Cerebellar cortex (tissue), 1 donor: ENCODE measurements around the gene LAMTOR2.
A peak's percentile ranks its signal among the peaks of the same experiment; 100 is the strongest.

Experiments
- DNase-seq: peaks from one replicate; pipeline ENCODE4 v3.0.0-alpha.2; 2015; ENCODE audit warnings: low spot score

The LAMTOR2 gene

DNA sequence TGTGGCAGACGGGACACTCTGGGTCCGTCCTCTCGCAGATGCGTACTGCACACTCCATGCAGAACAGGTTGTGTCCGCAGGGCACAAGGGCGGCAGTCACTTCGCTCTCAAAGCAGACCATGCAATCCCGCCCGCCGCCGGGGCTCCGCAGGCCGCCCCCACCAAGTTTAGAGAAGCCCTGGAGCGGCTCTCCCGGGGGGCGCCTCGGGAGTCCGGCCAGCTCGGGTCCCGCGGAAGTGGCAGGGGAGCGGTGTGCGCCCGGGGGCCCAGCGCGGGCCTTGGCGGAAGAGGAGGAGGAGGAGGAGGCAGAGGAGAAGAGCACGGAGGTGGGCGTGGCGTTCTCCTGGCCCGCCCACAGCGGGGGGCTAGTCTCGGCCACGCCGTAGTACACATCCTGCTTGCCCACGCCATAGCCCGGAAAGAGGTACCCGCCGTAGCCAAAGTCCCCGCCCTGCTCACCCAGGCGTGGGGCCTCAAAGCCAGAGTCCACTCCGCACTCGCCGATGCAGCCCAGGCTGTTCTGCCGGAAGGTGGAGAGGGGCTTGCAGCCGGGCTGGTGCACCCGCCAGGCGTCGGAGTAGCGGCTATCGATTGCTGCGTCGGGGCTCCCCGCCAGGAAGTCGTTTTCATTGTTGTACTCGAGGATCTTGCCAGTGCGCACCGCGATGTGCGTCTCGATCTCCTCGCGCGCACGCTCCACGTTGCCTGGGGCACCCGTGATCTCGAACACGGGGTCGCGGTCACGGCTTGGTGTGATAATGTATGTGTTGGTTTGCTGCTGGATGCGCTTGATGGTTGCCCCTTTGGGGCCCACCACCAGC lies 22.2 kb downstream of the LAMTOR2 start:
- no peak for DNase-seq

GRCh38 chr1:156077430-156077760 lies 22.8 kb downstream of the LAMTOR2 start:
- no peak for DNase-seq

GRCh38 chr1:156078728-156079127 lies 24.1 kb downstream of the LAMTOR2 start:
- DNase-seq = no peak

DNA sequence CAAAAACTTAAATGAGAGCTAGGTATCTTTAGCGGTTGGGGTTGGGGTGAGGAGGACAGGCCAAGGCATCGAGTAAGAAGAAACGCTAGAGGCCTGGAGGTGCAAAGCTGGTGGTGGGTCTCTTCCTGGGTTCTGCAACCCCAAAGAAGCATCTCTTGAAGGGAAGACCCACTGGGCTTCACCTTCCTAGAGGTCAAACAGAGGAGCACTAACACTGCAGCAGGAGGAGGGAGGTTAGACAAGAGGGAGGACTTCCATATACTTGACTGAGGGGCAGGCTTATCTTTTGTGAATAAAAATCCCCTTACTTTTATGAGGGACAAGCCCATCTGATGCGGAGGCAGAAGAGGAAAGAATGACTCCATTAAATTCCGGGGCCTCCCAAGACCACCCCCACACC lies 25.2 kb downstream of the LAMTOR2 start:
- DNase-seq = no peak

DNA sequence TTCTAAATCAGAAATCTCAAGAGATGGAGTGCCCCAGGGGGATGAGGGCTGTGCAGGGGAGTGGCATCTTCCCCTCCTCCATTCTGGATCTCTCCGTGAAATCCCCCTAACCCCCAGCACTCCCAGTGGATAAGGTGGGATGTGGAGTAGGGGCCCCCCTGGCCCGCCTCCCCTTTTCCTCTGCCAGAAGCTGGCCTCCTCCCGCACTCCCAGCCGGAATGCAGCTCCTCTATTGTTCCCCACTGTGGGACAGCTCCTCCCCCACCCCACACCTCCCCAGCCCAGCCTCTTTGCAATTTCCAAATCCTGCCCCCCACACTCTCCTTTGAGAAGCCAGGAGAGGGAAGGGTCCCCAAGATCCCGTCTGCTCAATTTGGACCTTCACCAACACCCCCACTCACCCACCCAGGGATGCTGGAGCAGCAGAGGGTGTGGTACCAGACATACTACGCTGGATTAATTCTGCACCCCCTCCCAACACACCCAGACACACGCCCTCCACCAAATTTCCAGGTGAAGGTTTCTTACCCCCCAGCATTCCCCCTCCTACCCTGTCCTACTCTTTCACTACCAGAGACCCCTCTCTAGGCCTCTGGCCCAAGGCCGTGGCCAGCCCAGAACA lies 25.8 kb downstream of the LAMTOR2 start:
- DNase-seq = no peak

- DNase-seq = no peak
Observed at GRCh38 chr1:156080863-156081179, 26.2 kb downstream of the LAMTOR2 start.

GRCh38 chr1:156081180-156081916 lies 26.8 kb downstream of the LAMTOR2 start:
- no peak for DNase-seq

DNA sequence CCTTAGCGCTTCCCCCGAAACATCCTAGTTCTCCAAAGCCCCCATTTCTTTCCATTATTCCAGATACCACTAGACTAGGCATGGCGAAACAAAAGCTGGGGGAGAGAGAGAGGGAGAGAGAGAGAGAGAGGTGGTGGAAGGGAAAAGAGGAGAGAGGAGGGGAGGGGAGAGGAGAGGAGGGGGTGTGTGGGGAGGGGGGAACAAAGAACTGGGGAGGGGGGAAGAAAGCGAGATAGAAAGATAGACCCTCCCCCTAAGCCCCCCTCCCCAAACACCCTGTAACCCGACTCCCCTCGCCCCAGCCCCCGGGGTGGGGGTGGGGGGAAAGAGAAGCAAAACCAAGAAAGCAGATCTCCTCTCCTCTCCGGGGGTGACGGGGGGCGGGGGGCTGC lies 27.3 kb downstream of the LAMTOR2 start:
- no peak for DNase-seq

DNA sequence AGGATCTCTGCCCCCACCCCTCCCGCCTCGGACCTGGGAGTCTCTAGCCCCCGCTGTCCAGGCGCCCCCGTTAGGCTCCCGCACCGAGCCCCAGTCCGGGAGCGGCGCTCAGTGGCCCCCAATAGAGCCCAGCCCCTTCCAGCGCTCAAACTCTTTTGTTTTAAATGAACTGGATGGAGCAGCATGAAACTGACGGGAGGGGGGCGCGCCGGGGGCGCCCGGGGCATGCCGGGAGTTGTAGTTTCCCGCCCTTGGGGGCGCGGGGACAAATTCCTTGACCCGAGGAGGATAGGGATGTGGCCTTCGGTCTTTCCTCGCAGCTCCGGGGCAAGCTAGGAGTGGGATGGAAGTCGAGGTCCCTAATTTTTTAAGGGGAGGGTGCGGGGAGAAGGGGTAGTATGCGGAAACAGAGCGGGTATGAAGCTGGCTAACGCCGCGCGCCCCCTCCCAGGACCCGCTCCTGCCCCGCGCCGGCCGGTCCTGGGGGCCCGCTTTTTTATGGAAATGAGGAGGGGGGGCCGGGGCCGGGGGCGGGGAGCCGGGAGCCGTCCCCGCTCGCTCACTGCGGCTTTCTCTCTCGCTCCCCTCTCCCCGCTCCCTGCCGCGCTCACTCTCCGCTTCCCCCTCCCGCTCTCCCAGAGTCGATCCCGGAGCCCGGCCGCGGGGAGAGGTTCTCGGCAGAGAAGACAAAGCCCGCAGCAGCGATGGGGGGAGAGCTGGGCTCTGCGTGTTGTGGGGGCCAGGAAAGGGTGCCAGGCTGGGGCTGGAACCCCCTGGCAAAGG lies 27.9 kb downstream of the LAMTOR2 start, which contains the start of gene MEX3A:
MEX3A (minus strand) TSS at position 157 of the 783 bp plus-strand sequence. CDS start 467 bp downstream, outside the sequence.
- peak; percentile 85 for DNase-seq

- no peak for DNase-seq
Observed at GRCh38 chr1:156083800-156084790, 29.5 kb downstream of the LAMTOR2 start.

- no peak for DNase-seq
Observed at GRCh38 chr1:156086256-156086662, 31.7 kb downstream of the LAMTOR2 start.

- DNase-seq = no peak
Observed at GRCh38 chr1:156089704-156090103, 35.1 kb downstream of the LAMTOR2 start.

GRCh38 chr1:156090138-156090839 lies 35.7 kb downstream of the LAMTOR2 start:
- DNase-seq = no peak

- peak; percentile 94 for DNase-seq
Observed at GRCh38 chr1:156090840-156091188, 36.2 kb downstream of the LAMTOR2 start.

- DNase-seq = no peak
Observed at GRCh38 chr1:156091610-156092009, 37.0 kb downstream of the LAMTOR2 start.

GRCh38 chr1:156095906-156096508 lies 41.4 kb downstream of the LAMTOR2 start:
- no peak for DNase-seq

DNA sequence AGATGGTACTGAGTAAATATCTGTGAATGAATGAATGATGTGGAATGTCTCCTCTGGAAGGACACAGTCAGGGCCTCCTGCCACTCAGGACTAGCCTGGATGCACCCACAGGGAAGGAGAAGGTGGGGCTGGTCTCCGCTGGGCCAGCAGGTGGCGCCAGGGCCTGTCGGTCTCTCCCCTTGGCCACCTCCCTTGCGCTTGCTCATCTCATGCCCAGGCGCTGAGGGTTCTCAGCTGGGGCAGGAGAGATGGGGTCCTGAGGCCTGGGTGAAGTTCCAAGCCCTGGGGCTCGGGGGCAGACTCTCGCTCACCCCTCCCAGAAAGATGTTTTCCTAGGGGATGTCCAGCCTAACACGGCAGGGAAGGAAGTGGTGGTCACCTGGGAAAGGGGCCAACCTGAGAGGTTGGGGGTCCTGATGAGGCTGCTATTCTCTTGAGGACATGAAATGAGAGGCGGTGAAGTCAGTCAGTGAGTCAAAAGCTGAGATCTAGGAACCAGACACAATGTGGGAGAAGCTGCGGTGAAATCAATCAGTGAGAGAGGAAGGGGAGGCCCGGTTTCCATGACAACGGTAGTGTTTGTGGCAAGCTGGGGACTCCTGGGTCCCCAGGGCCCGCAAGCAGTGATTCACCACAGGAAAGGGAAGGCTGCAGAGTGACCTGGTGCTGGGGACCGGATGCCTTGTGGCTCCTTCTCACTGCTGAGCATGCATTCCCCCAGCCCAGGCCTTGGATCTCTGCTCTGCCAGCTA lies 42.2 kb downstream of the LAMTOR2 start:
- DNase-seq = peak; percentile 78

- no peak for DNase-seq
Observed at GRCh38 chr1:156097499-156098178, 43.1 kb downstream of the LAMTOR2 start.

- DNase-seq = no peak
Observed at GRCh38 chr1:156098784-156099183, 44.2 kb downstream of the LAMTOR2 start.
